ENCODE results near the gene SLITRK1.

SLITRK1 gene

GRCh38 chr13:83865161-83866137 lies 16.8 kb downstream of the SLITRK1 start:
- TF ChIP-seq CTCF (IDR thresholded peaks at IDR 0.05; ENCODE audit: low read length, missing control alignments) = no peak
- DNase-seq (ENCODE audit: low read depth) = no peak
- H3K4me3 ChIP-seq (replicated peaks; ENCODE audit: low read depth, low read length) = no peak overlapping the region

GRCh38 chr13:83853771-83854170 lies 28.5 kb downstream of the SLITRK1 start:
- no peak overlapping the region for H3K4me3 ChIP-seq (replicated peaks; ENCODE audit: low read depth, low read length)
- TF ChIP-seq CTCF (IDR thresholded peaks at IDR 0.05; ENCODE audit: low read length, missing control alignments) = no peak
- no peak for DNase-seq (ENCODE audit: low read depth)

- peak; percentile 0 for DNase-seq (ENCODE audit: low read depth)
- no peak for TF ChIP-seq CTCF (IDR thresholded peaks at IDR 0.05; ENCODE audit: low read length, missing control alignments)
- H3K4me3 ChIP-seq (replicated peaks; ENCODE audit: low read depth, low read length) = no peak overlapping the region
Measured at GRCh38 chr13:83845106-83845505, 37.2 kb downstream of the SLITRK1 start.

GRCh38 chr13:83839146-83839545 lies 43.1 kb downstream of the SLITRK1 start:
- TF ChIP-seq CTCF (IDR thresholded peaks at IDR 0.05; ENCODE audit: low read length, missing control alignments) = no peak
- H3K4me3 ChIP-seq (replicated peaks; ENCODE audit: low read depth, low read length) = no peak overlapping the region
- no peak for DNase-seq (ENCODE audit: low read depth)

GRCh38 chr13:83831796-83832195 lies 50.5 kb downstream of the SLITRK1 start:
- no peak for DNase-seq (ENCODE audit: low read depth)
- no peak for TF ChIP-seq CTCF (IDR thresholded peaks at IDR 0.05; ENCODE audit: low read length, missing control alignments)
- no peak overlapping the region for H3K4me3 ChIP-seq (replicated peaks; ENCODE audit: low read depth, low read length)

GRCh38 chr13:83829810-83830209 lies 52.5 kb downstream of the SLITRK1 start:
- no peak overlapping the region for H3K4me3 ChIP-seq (replicated peaks; ENCODE audit: low read depth, low read length)
- no peak for TF ChIP-seq CTCF (IDR thresholded peaks at IDR 0.05; ENCODE audit: low read length, missing control alignments)
- peak; percentile 5 for DNase-seq (ENCODE audit: low read depth)
